ENCODE results near the gene CELF4.

DNA sequence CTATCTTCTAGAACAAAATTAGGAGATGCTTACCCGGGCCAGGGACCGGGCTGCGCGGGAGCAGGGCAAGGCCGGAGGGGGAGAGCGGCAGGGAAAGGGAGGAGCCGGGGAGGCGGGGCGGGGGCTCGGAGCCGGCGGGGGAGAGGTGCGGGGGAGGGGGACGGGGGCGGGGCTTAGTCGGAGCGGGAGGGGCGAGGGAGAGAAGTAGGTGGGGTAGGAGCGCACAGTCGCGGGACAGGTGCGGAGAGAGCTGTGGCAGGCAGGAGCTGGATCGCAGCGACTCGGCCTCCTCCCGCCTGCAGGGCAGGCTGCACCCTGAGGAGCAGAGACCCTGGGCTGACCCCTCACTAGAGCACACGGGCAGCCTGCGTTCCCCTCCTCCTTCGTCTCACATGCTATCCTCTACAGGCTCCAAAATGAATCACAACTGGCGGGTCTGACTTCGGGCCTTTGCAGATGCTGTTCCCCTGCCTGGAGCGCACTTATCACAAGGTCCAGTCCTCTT lies 290.3 kb downstream of the CELF4 start:
- no peak for TF ChIP-seq EZH2 (IDR thresholded peaks at IDR 0.05; ENCODE audit: insufficient read depth, poor library complexity, severe bottlenecking)
- TF ChIP-seq EZH2phosphoT487 (IDR thresholded peaks at IDR 0.05; ENCODE audit: insufficient read depth, low read depth), result no peak

Data from GM23248 (cell line).